ENCODE results near the gene ZNF865. TPM values are rescaled to one million over a fixed set of nuclear protein-coding genes. Genes with fewer than 3 reads are reported as not detected.
"Not testable (repeated sequence)": the region's sequence is repeated elsewhere in the genome, so short reads cannot be mapped to it uniquely, and the experiment has no call there.

Gene ZNF865
- 10 to 100 TPM; 21.6 to 24.4 TPM for total RNA-seq
- under 1 TPM in 2 of 3 donors, not detected in 1; 0.22 to 0.33 TPM for polyA plus RNA-seq
- total RNA-seq: 3.4 to 8.2 (median 6.7) reads per million in 6 experiments

- Mint-ChIP-seq H3K4me3 (peak within 1 kb of the TSS; percentile 88 to 99 (median 94)), H3K4me1 (peaks cover 41 to 69% (median 64%) of the 10 kb centered on the region in 4 donors), H3K9me3 (no peaks in the 10 kb centered on the region), H3K27me3 (no peaks in the 10 kb centered on the region), H3K36me3 (peaks cover 0 to 25% (median 4%) of the 10 kb centered on the region in 3 donors), H3K27ac (peak within 1 kb of the TSS; percentile 82 to 98 (median 96))
- ATAC-seq (peak; percentile 42 to 52), DNase-seq (peak; percentile 54 to 82 (median 68))
- POLR2A ChIA-PET: interaction anchor here (0.7 to 4.2 kb wide), 18 partner anchors 11 to 519 kb away, joined by 3 to 55 read pairs (median 6); partner anchors contain the start of genes PPP6R1, U2AF2, ZNF579 and ZNF581
Measured at GRCh38 chr19:55605637-55606470, at the start of gene ZNF865. Gene ZNF865 (plus strand): TSS chr19:55605647. CDS start chr19:55613619, 7,972 bp downstream.

- Mint-ChIP-seq H3K4me1 (no peaks in the 10 kb centered on the region), H3K9me3 (no peaks in the 10 kb centered on the region), H3K27me3 (peaks cover 3 to 13% (median 4%) of the 10 kb centered on the region in 5 donors), H3K36me3 (no peaks in the 10 kb centered on the region), H3K27ac (no peak overlapping the region), H3K4me3 (no peak overlapping the region)
- ATAC-seq (no peak), DNase-seq (no peak)
- POLR2A ChIA-PET: no interaction called here
Measured at GRCh38 chr19:55559684-55560083, 45.8 kb upstream of the ZNF865 start.

GRCh38 chr19:55563261-55563690, 42.2 kb upstream of the ZNF865 start:
- no peak overlapping the region for H3K4me3 Mint-ChIP-seq
- no peaks in the 10 kb centered on the region for H3K4me1 Mint-ChIP-seq
- H3K27me3 Mint-ChIP-seq: peaks cover 9 to 16% (median 10%) of the 10 kb centered on the region in 5 donors
- no peaks in the 10 kb centered on the region for H3K36me3 Mint-ChIP-seq
- POLR2A ChIA-PET: no interaction called here
- no peaks in the 10 kb centered on the region for H3K9me3 Mint-ChIP-seq
- DNase-seq (no peak), ATAC-seq (no peak)
- no peak overlapping the region for H3K27ac Mint-ChIP-seq

GRCh38 chr19:55566823-55567222, 38.6 kb upstream of the ZNF865 start:
- DNase-seq: no peak
- Mint-ChIP-seq H3K4me1 (no peaks in the 10 kb centered on the region), H3K27me3 (peaks cover 5 to 13% (median 10%) of the 10 kb centered on the region in 5 donors), H3K36me3 (no peaks in the 10 kb centered on the region), H3K9me3 (no peaks in the 10 kb centered on the region), H3K4me3 (no peak overlapping the region), H3K27ac (no peak overlapping the region)
- ATAC-seq: no peak
- POLR2A ChIA-PET: interaction anchor here (1.4 kb wide), 1 partner anchor 13 kb away, joined by 3 read pairs; the partner anchor contains the start of gene ZNF579

GRCh38 chr19:55567708-55568328, 37.6 kb upstream of the ZNF865 start:
- H3K4me3 Mint-ChIP-seq: no peak overlapping the region
- ATAC-seq (no peak), DNase-seq (no peak)
- no peaks in the 10 kb centered on the region for H3K9me3 Mint-ChIP-seq
- H3K4me1 Mint-ChIP-seq: no peaks in the 10 kb centered on the region
- H3K36me3 Mint-ChIP-seq: no peaks in the 10 kb centered on the region
- POLR2A ChIA-PET: no interaction called here
- no peak overlapping the region for H3K27ac Mint-ChIP-seq
- peaks cover 5 to 13% (median 10%) of the 10 kb centered on the region in 5 donors for H3K27me3 Mint-ChIP-seq

GRCh38 chr19:55569477-55569876, 36.0 kb upstream of the ZNF865 start:
- not testable (repeated sequence) for H3K4me3 Mint-ChIP-seq, ATAC-seq, H3K36me3 Mint-ChIP-seq, DNase-seq, H3K9me3 Mint-ChIP-seq, H3K4me1 Mint-ChIP-seq, H3K27ac Mint-ChIP-seq
- H3K27me3 Mint-ChIP-seq: peaks cover 5 to 13% (median 6%) of the 10 kb centered on the region in 5 donors
- POLR2A ChIA-PET: interaction anchor here (0.7 kb wide), 1 partner anchor 7 kb away, joined by 5 read pairs; no protein-coding TSS in a partner anchor

- H3K4me3 Mint-ChIP-seq, DNase-seq, H3K9me3 Mint-ChIP-seq, H3K4me1 Mint-ChIP-seq, H3K27ac Mint-ChIP-seq, ATAC-seq, H3K27me3 Mint-ChIP-seq: not testable (repeated sequence)
- POLR2A ChIA-PET: interaction anchor here (0.7 to 1.8 kb wide), 4 partner anchors 12 to 304 kb away, joined by 3 to 4 read pairs (median 3); no protein-coding TSS in a partner anchor
- peaks cover 3 to 10% (median 9%) of the 10 kb centered on the region in 3 donors for H3K36me3 Mint-ChIP-seq
Measured at GRCh38 chr19:55573929-55574328, 31.5 kb upstream of the ZNF865 start.

GRCh38 chr19:55576746-55577145, 28.7 kb upstream of the ZNF865 start:
- H3K27ac Mint-ChIP-seq: peak overlapping the region in 2 of 10 donors; percentile 33 to 50
- H3K9me3 Mint-ChIP-seq: peaks cover 0 to 9% (median 0%) of the 10 kb centered on the region in 9 donors
- H3K4me1 Mint-ChIP-seq: peaks cover 10 to 18% (median 17%) of the 10 kb centered on the region in 4 donors
- H3K27me3 Mint-ChIP-seq: no peaks in the 10 kb centered on the region
- H3K36me3 Mint-ChIP-seq: peaks cover 3 to 16% (median 12%) of the 10 kb centered on the region in 3 donors
- peak overlapping the region in 6 of 10 donors; percentile 3 to 71 (median 62) for H3K4me3 Mint-ChIP-seq
- no peak for ATAC-seq
- DNase-seq: no peak
- POLR2A ChIA-PET: interaction anchor here (0.6 to 0.8 kb wide), 3 partner anchors 7 to 66 kb away, joined by 3 to 5 read pairs (median 3); no protein-coding TSS in a partner anchor

GRCh38 chr19:55578031-55578760, 27.3 kb upstream of the ZNF865 start:
- no peak overlapping the region for H3K27ac Mint-ChIP-seq
- H3K9me3 Mint-ChIP-seq: peaks cover 0 to 9% (median 0%) of the 10 kb centered on the region in 9 donors
- peaks cover 13 to 23% (median 21%) of the 10 kb centered on the region in 4 donors for H3K4me1 Mint-ChIP-seq
- POLR2A ChIA-PET: interaction anchor here (0.9 kb wide), 1 partner anchor 21 kb away, joined by 3 read pairs; the partner anchor contains the start of gene FIZ1
- H3K36me3 Mint-ChIP-seq: peaks cover 3 to 16% (median 12%) of the 10 kb centered on the region in 3 donors
- ATAC-seq (no peak), DNase-seq (no peak)
- no peaks in the 10 kb centered on the region for H3K27me3 Mint-ChIP-seq
- H3K4me3 Mint-ChIP-seq: no peak overlapping the region

GRCh38 chr19:55578761-55579747, 26.4 kb upstream of the ZNF865 start:
- H3K4me1 Mint-ChIP-seq: peaks cover 13 to 23% (median 21%) of the 10 kb centered on the region in 4 donors
- peak in 1 of 10 donors; percentile 19 for DNase-seq
- H3K27me3 Mint-ChIP-seq: no peaks in the 10 kb centered on the region
- H3K9me3 Mint-ChIP-seq: peaks cover 0 to 8% (median 0%) of the 10 kb centered on the region in 9 donors
- H3K27ac Mint-ChIP-seq: peak overlapping the region in 8 of 10 donors; percentile 88 to 96 (median 90)
- POLR2A ChIA-PET: interaction anchor here (0.9 kb wide), 1 partner anchor 20 kb away, joined by 3 read pairs; the partner anchor contains the start of gene FIZ1
- no peak for ATAC-seq
- peak overlapping the region; percentile 82 to 95 (median 87) for H3K4me3 Mint-ChIP-seq
- H3K36me3 Mint-ChIP-seq: peaks cover 3 to 16% (median 12%) of the 10 kb centered on the region in 3 donors
